ENCODE data around the gene MPHOSPH9.
"Not testable (repeated sequence)": the region's sequence is repeated elsewhere in the genome, so short reads cannot be mapped to it uniquely, and the experiment has no call there.

Gene MPHOSPH9

DNA sequence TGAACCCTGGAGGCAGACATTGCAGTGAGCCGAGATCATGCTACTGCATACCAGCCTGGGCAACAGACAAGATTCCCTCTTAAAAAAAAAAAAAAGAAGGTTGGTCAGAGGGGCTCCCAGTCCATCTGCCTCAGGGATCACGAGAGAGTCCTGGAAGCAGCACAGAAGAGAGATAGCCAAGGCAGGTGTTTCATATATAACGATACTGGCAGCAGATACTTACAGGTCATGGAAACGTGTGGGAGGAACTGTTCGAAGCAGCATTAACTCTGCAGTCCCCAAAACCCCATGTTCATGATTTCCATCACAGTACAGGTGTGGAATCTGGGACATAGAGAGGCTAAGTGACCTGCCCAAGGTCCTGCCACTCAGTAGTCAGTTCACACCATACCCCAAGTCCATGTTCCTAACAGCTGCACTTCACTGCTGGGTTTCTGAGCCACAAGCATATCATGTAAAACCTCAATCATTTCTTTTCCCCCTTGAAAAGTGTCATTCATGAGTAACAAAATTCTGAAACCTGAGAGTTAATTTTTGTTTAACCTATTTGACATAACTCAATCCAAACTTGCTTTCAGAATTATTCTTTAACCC is 22.0 kb upstream of the MPHOSPH9 start:
- no peak for DNase-seq

DNA sequence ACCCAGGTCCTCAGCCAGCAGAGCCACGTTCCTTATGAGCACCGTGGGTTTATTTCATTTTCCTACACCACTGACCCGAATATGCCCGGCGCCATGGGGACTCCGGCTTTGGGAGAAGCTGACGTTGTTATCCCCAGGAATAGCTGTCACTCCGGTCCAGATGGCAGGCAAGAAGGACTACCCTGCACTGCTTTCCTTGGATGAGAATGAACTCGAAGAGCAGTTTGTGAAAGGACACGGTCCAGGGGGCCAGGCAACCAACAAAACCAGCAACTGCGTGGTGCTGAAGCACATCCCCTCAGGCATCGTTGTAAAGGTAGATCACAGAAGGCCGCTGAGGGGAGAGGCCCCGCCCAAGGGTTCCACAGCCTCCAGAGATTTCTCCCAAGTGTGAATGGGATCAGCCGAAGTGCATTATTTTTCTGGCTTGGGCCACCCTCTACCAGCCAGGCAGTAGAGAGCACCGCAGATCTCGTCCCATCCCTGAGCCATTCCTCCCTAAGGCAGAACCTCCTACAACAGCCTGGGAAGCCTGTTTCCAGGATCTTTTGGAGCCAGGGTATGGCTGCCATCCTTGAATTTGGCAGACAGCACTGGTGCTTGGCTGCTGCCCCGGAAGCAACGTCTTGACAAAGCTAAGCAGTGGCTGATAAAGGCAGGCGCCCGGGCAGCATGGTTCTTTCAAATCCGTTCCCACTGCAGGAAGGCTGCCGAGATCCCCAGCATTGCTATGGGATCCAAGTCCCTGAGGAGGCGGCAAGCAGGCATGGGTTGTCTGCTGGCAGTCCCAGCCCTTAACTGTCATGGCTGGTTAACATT is 20.9 kb upstream of the MPHOSPH9 start:
- DNase-seq, result no peak

DNA sequence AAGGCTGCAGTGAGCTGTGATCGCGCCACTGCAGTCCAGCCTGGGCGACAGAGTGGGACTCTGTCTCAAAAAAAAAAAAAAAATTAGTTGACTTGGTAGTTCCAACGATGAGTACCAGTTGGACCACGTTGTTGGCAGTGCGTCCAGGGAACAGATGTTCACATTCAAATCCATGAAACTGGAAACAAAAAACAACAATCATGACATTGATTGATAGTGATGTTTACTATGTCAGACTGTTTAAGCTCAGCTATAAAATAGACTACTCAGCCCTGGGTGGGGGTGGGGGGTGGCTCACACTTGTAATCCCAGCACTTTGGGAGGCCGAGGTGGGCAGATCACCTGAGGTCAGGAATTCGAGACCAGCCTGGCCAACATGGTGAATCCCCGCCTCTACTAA is 19.4 kb upstream of the MPHOSPH9 start:
- DNase-seq, result not testable (repeated sequence)

DNA sequence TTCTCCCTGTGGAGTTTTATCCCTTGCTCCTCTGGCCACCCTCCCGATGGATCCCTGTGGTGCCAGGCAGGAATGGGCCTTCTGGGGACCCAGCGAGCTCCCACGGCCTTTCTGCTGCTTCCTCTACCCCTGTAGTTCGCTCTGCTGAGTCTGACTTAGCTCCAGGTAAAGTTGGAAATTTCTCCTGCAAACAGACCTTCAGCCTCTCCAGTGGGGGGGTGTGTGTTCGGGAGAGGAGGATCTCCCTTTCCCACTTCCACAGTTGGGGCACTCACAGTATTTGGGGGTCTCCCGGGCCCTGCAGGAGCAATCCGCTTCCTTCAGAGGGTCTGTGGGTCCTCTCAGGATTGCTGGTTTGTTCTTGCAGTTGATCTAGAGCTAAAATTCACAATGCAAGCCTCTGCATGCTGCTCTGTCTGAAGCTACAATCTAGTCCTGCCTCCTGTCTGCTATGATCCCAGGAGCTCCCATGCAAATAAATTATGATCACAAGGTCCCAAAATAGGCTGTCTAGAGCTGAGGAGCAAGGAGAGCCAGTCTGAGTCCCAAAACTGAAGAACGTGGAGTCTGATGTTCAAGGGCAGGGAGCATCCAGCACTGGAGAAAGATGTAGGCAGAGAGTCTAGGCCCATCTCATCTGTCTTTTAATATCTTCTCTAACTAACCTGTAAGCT is 18.6 kb upstream of the MPHOSPH9 start:
- no peak for DNase-seq

DNA sequence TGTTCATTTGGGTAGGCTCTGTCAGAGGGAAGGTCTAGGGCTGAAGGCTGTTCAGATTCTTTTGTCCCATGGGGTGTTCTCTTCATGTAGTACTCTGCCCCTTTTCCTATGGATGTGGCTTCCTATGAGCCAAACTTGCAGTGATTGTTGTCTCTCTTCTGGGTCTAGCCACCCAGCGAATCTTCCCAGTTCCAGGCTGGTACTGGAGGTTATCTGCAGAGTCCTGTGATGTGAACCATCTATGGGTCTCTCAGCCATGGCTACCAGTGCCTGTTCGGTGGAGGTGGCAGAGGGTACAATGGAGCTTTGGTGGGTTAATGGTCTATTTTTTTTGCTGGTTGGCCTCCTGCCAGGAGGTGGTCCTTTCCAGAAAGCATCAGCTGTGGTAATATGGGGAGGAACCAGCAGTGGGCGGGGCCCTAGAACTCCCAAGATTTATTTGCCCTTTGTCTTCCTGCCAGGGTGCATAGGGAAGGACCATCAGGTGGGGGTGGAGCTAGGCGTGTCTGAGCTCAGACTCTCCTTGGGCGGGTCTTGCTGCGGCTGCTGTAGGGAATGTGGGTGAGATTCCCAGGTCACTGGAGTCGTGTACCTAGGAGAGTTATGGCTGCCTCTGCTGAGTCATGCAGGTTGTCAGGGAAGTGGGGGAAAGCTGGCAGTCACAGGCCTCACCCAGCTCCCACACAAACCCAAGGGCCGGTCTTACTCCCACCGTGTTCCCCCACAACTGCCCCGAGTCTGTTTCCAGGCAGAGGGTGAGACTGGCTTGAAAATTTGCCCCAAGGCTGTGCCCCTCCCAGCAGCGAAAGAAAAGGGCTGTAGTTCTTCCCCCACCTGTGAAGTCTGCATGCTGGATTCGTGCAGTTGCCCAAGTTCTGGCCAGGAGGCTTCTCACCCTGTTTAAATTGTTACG is 17.8 kb upstream of the MPHOSPH9 start:
- no peak for DNase-seq

DNA sequence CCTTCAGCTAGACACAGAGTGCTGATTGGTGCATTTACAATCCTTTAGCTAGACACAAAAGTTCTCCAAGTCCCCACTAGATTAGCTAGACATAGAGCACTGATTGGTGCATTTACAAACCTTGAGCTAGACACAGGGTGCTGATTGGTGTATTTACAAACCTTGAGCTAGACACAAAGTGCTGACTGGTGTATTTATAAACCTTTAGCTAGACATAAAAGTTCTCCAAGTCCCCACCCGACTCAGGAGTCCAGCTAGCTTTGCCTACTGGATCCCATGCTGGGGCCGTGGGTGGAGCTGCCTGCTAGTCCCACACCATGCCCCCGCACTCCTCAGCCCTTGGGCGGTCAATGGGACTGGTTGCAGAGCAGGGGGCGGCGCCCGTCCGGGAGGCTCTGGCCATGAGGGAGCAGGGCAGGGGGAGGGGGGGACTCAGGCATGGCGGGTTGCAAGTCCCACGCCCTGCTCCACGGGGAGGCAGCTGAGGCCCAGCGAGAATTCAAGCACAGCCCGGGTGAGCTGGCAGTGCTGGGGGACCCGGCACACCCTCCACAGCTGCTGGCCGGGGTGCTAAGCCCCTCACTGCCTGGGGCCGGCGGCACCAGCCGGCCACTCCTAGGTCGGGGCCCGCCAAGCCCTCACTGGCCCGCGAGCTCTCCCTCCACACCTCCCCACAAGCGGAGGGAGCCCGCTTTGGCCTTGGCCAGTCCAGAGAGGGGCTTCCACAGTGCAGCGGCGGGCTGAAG is 16.2 kb upstream of the MPHOSPH9 start:
- not testable (repeated sequence) for DNase-seq

DNA sequence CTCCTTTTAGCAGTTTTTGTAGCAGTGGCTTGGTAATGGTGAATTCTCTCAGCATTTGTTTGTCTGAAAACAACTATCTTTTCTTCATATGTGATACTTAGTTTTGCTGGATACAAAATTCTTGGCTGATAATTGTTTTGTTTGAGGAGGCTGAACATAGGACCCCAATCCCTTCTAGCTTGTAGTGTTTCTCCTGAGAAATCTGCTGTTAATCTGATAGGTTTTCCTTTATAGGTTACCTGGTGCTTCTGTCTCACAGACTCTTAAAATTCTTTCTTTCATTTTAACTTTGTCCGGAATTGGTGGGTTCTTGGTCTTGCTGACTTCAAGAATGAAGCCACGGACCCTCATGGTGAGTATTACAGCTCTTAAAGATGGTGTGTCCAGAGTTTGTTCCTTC is 15.2 kb upstream of the MPHOSPH9 start:
- DNase-seq, result not testable (repeated sequence)

DNA sequence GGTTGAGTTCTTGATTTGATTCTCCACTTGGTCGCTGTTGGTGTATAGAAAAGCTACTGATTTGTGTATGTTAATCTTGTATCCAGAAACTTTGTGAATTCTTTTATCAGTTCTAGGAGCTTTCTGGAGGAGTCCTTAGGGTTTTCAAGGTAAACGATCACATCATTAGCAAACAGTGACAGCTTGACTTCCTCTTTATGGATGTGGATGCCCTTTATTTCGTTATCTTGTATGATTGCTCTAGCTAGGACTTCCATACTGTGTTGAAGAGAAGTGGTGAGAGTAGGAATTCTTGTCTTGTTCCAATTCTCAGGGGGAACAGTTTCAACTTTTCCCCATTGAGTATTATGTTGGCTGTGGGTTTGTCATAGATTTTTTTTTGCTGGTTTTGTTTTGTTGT is 12.7 kb upstream of the MPHOSPH9 start:
- no peak for DNase-seq

DNA sequence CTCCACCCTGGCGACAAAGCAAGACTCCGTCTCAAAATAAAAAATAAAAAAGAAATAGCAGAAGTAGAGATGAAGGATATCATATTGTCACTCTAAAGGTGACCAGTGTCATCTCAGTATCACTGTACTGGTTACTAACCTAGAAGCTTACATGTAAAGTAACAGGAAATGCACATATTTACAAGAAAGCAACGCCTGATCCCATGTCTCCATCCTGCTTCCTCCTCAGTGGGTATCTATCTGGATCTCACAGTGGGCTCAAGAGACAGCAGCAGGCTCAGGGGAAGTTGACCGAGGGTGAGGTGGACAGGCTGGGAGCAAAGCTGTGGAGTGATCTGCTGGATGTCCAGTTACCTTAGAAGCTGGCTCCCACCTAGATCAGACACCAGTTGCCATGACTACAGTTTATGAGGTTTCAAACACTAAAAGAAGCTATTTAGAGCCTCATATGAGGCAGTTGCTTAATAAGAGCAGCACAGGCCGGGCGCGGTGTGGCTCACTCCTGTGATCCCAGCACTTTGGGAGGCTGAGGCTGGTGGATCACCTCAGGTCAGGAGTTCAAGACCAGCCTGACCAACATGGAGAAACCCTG is 10.8 kb upstream of the MPHOSPH9 start:
- no peak for DNase-seq

DNA sequence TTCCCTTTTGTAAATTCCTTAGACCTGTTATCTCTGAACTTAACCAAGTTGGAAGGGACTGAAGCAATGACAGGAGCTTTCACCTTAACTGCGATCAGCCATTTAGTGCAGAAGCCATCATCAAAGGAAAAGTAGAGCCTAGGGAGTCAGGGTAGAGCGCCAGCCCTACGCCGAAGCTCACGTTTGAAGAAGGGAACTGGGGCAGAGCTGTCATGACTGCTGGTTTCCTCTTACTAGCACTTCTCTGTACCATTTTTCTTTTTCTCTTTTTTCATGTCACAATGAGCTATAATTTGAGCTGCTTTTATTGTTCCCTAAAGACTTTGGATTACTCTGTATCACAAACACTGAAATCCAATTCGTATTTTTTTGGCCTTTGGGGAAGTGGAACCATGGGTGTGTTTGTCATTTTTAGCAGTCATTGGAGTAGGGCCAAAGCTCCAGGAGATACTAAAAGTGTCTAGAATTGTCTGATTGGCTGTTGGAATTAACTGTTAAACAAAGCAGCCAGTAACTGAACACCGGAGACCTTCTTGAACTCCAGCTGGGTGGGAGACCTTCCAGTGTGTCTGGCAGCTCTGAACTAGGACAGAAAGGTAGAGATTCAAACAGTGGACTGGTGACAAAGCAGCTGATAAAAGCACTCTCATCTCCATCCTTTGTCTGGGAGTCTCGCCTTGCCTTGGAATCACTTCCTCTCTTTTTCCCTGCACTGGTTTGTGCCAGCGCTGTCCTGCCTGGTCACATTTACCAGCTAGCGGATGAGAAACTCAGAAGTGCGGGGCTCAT is 9.4 kb upstream of the MPHOSPH9 start:
- peak in 1 of 4 experiments; percentile 17 for DNase-seq

DNA sequence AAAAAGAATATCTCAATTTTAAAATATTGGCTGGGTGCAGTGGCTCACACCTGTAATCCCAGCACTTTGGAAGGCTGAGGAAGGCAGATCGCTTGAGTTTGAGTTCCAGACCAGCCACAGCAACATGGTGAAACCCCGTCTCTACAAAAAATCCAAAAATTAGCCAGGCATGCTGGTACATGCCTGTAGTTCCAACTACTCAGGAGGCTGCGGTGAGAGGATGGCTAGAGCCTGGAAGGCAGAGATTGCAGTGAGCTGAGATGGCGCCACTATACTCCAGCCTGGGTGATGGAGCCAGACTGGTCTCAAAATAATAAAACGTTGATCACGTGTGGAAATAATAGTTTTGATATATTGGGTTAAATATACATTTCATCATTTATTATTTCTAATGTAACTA is 6.0 kb upstream of the MPHOSPH9 start:
- no peak for DNase-seq

DNA sequence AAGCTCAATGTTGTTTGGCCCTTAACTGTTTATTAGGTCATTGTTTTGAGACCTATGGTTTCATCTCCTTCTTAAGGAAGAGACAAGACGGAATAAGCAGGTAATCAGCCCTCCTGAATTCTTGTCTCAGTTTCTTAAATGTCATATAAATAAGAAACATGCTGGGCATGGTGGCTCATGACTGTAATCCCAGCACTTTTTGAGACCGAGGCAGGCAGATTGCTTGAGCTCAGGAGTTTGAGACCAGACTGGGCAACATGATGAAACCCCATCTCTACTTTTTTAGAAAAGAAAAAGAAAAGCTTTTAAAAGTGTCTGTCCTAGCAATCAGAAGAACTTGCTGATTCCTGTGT is 5.4 kb upstream of the MPHOSPH9 start:
- no peak for DNase-seq

DNA sequence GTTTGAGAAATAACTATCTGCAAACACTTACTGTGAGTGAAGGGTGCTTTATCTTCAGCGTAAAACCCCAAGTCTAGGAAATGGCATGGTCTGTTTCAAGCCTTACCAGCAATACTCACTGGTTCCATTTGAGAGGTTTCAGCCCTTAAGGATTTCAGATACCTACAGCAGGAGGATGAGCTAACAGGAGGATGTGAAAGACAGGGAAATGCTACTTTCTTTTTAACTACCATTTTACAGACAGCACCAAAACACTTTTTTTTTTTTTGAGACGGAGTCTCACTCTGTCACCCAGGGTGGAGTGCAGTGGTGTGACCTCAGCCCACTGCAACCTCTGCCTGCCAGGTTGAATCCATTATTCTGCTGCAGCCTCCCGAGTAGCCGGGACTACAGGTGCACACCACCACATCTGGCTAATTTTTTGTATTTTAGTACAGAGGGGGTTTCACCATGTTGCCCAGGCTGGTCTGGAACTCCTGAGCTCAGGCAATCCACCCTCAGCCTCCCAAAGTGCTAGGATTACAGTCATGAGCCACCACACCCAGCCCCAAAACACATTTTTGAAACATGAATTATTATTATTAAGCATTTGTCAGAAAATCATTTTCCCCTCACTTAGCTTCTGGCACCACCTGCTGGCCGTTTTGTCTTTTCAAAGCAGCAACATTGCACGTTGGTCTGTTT is 4.8 kb upstream of the MPHOSPH9 start:
- DNase-seq, result peak in 3 of 4 experiments; percentile 31 to 67 (median 58)

DNA sequence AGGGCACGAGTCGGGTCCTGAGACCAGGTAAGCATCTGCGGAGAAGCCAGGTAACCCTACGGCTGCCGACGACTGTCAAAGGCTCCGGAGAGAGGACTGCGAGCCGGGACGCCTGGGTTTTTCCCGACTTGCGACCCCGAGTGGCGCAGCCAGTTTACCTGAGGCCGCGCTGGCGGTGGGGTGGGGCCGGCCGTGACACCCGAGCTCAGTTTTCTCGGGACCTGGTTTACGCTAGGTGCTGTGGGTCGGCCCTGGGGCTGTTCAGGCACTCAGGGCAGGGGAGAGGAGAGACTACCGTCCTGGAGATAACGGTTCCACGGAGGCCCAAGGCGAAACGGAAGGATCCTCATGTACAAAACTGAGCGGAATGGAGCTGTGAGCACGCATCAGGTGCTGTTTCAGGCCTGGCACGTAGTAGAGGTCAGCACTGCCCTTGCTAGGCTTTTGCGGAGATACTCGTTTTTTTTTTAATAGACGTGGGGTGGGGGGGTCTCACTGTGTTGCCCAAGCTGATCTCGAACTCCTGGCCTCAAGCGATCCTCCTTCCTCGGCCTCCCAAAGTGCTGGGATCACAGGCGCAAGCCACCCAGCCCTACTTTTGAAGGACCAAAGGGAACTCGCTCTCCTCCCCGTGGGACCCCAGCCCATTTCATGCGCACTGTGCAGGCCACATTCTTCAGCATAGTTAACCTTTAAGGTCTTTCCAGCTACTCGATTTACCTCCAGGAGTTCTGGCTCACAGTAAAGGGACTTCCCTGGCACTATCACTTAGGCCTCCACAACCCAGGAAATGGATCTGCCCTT is 766 bp upstream of the MPHOSPH9 start:
- no peak for DNase-seq

DNA sequence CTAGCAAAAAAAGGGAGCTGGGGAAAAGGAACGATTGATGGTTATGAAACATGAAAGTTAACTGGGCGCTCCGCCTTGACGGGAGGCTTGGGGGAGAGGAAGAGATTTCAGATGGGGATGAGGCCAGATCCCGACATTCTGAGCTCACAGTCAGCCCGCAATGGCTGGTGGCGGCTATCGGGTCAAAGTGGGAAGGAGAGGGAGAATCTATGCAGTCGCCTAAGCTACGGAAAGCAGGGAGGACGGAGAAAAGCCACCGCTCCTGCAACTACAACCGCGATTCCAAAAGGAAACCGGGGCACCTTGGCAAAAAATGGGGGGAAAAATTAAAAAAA is 502 bp downstream of the MPHOSPH9 start:
- no peak for DNase-seq

DNA sequence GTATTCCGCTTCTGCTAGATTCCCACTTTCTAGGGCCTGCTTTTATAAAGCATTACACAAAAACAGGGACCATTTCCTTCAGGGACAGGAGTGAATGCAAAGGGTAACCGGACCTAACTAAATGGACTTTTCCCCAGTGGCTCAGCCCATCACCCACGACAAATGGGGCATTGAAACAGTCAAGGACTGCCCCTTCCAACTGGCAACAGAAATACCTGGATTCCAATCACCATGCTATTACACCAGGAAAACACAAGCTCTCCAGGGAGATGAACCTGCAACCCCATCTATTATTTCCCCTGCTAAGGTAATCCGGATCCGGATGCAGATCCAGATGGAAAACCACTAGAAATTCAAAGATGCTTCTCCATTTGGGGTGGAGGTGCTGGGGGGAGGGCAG is 1.0 kb downstream of the MPHOSPH9 start:
- DNase-seq, result no peak

DNA sequence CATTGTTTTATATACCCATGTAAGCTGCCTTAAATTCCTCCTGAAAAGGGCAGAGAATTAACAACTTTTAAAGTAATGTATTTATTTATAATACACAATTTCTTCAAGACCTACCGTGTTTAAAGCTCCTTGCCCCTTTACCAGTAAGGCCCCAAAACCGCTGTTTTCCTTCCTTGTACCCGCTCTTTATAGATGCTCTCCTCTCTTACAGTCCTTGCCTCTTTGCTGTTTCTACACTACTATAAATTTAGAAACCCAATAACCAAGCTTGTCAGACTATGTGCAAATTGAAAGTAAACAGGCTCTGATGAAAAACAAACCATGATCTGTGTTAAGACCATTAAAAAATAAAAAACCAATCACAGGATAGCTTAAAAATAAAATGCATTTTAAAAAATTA is 3.9 kb downstream of the MPHOSPH9 start:
- no peak for DNase-seq

DNA sequence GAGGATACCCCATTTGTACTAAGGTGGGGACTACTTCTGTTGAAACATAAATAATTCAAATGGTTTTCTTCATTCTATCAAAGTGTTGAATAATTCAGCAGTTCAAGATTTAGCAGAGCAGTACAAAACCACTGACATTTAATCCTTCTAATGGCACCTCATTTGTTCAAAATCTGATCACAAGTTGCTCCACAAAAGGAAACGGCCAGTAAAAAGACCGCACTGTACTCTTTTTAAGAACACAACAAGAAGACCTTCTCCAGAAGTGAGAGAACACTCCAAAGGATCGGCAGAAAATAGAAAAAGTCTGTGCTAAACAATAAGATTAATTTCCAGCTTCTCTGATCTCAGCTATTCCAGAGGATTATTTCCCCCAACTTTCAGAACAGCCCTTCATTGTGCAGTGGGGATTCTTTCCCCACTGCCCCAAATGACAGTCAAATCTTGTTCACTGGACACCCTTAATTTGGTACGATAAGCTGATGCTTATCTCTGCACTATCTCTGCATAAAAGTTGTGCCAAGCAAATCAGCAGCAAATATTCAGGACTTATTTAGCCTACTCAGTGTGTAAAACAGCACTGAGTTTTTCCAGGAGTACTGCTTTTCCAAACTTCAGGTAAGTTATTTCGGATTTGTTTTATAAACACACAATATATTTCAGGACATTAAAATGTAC is 5.2 kb downstream of the MPHOSPH9 start:
- no peak for DNase-seq

DNA sequence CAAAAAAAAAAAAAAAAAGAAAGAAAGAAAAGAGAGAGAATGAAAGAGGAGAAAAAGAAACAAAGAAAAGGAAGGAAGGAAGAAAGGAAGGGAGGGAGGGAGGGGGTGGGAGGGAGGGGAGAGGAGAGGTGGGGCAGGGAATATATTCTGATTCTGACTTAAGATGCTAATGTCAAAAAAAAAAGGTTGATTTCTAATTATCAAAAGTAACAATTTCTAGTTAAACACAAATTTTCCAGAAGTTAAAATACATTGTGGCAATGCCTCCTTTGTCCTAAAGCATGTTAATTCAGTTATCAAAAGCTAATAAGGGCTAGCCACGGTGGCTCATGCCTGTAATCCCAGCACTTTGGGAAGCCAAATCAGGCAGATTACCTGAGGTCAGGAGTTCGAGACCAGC is 7.5 kb downstream of the MPHOSPH9 start:
- DNase-seq, result no peak
